GM13977 (cell line): ENCODE data around the gene JKAMP.
A peak's percentile ranks its signal among the peaks of the same experiment; 100 is the strongest.
"Not testable (repeated sequence)": the region's sequence is repeated elsewhere in the genome, so short reads cannot be mapped to it uniquely, and the experiment has no call there.

Experiments
- DNase-seq: peaks from one replicate; pipeline ENCODE4 v3.0.0; 2012; ENCODE audit warnings: low spot score
- in situ Hi-C: fragments of 300-500 bp; cut with MboI; formaldehyde crosslinking; loops from one replicate; pipeline ENCODE4 v1.12.0; 2022; ENCODE audit warnings: low sequenced_read_pairs, low pct_unique_long_range_greater_than_20kb, mixed read lengths, inconsistent platforms; ENCODE audit not compliant: unreplicated experiment
- TF ChIP-seq, protein P1 (sequence below): IDR thresholded peaks from 2 replicates; pipeline ENCODE4 v1.5.1; 2012; ENCODE audit warnings: mild to moderate bottlenecking, control low read depth; ENCODE audit not compliant: insufficient read depth; ENCODE audit errors: extremely low read depth, missing control alignments

The JKAMP gene, protein sequence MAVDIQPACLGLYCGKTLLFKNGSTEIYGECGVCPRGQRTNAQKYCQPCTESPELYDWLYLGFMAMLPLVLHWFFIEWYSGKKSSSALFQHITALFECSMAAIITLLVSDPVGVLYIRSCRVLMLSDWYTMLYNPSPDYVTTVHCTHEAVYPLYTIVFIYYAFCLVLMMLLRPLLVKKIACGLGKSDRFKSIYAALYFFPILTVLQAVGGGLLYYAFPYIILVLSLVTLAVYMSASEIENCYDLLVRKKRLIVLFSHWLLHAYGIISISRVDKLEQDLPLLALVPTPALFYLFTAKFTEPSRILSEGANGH

DNA sequence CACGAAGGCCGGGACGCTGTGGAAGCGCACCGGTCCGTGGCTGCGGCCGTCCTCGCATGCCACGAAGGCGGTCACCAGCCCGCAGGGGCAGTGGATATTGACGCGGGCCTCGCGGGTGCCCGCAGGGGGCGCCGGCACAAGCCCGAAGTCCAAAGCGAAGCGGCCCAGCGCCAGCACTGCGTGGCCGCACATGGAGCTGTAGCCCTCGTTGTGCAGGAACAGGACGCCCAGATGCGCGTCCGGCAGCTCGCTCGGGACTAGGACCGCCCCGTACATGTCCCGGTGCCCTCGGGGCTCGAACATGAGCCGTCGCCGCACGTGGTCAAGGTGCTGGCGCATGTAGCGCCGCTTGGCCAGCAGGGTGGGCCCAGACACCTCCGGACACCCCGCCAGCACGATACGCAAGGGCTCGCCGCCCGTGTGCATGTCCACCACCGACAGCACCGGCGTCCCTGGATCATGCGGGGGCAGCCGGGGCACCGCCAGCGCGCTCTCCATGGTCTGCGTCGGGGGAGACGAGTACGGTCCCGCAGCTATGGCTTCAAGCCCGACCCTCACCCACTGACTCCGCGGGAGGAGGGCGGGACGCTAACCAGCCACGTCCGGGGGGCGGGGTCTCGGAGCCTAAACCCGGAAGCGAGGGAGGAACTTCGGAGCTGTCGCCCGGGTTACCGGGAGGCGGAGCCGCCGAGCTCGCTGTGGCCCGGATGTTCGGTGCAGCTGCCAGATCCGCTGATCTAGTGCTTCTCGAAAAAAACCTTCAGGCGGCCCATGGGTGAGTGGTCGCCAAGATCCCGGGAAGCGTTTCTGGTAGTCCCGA lies at the start of gene JKAMP, which contains the start of gene L3HYPDH:
JKAMP (plus strand) TSS at position 699 of the 820 bp plus-strand sequence; CDS start at position 772, 73 bp downstream.
L3HYPDH (minus strand) TSS at position 590 of the 820 bp plus-strand sequence; CDS start at position 498, 92 bp downstream.
- DNase-seq, result peak; percentile 95
- in situ Hi-C loops, result no loop called here
- TF ChIP-seq, protein P1, sequence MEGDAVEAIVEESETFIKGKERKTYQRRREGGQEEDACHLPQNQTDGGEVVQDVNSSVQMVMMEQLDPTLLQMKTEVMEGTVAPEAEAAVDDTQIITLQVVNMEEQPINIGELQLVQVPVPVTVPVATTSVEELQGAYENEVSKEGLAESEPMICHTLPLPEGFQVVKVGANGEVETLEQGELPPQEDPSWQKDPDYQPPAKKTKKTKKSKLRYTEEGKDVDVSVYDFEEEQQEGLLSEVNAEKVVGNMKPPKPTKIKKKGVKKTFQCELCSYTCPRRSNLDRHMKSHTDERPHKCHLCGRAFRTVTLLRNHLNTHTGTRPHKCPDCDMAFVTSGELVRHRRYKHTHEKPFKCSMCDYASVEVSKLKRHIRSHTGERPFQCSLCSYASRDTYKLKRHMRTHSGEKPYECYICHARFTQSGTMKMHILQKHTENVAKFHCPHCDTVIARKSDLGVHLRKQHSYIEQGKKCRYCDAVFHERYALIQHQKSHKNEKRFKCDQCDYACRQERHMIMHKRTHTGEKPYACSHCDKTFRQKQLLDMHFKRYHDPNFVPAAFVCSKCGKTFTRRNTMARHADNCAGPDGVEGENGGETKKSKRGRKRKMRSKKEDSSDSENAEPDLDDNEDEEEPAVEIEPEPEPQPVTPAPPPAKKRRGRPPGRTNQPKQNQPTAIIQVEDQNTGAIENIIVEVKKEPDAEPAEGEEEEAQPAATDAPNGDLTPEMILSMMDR, result peak; percentile 64

DNA sequence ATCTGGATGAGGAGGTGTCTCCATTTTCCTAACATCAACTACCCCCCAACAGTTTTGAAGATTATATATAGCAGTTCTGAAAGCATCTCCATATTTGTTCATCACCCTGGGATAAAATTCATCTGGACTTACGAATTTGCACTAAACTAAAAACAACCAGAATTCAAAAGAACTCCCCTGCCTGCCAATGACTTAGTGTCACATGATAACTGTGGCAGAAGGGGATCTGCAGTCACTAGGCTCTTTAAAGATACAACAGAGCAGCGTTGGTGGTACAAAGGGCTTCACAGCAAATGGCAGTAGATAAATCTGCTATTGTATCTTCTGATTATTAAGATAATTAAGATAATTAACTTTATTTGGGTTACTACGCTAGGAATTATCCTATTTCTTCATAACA lies 49.2 kb upstream of the JKAMP start:
- TF ChIP-seq, protein P1, result no peak
- DNase-seq, result no peak
- in situ Hi-C loops, result loop anchor here (25.0 kb wide), 1 partner anchor 948 kb away; no protein-coding TSS in a partner anchor

DNA sequence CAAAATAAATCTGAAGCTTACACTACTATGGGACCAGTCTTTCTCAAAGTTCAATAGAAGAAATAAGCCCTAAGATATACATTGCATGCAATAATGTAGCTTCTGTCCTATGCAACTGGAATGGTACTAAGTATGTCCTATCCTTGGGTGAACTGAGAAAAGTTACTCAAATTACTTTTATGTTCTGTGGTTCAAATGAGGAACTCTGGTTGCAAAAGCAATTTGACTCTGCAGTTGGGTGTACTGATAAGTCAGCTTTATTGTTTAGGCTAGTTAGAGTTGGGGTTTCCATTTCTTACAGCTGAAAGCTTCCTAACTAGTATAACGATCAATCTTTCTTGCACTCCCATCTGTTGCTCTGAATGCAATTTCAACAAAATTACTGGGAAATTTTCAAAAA lies 48.3 kb upstream of the JKAMP start:
- DNase-seq, result no peak
- in situ Hi-C loops, result loop anchor here (25.0 kb wide), 1 partner anchor 949 kb away; no protein-coding TSS in a partner anchor
- TF ChIP-seq, protein P1, result no peak

DNA sequence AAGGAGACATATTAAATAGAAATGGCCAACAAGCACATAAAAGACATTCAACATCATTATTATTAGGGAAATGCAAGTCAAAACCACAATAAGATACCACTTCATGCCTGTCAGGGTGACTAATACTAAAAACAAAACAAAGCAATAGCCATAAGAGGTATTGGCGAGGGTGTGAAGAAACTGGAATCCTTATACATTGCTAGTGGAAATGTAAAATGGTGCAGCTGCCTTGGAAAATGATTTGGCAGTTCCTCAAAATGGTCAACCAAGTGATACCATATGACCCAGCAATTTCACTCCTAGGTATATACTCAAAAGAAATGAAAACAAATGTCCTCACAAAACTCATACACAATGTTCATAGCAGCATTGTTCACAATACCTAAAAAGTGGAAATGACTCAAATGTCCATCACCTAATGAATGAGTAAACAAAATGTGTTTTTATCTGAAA lies 46.1 kb upstream of the JKAMP start:
- DNase-seq, result no peak
- in situ Hi-C loops, result loop anchor here (25.0 kb wide), 1 partner anchor 951 kb away; no protein-coding TSS in a partner anchor
- TF ChIP-seq, protein P1, result no peak

DNA sequence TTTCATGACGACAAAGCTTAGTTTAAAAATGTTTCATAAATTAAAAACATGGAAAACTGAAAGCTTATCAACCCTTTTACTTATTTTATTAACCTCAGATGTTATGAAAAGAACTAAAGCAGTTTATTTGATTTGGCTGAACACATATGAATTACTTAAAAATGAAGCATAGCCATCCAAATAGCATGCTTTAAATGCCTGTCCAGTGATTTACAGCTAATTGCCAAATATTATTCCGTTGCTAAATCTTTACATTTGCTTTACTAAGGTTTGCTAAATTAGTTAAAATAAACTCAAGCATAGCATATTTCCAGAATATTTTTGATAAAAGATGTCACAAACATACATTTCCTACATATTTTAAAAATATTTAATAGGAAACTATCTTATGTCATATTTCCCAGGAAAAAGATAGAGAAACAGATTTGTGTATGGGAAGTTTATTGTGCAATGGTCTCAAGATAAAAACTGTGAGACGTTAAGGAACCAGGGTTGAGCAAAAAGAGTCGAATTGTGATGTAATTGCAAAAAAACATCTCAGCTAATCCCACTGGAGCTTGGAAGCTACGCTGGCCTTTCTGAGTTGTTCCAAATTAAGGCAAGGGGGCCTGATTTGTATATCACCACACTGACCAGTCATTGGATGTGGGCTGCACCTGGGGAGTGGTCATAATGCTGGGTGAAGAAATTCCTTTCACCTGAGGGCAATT lies 44.9 kb upstream of the JKAMP start:
- in situ Hi-C loops, result loop anchor here (25.0 kb wide), 1 partner anchor 952 kb away; no protein-coding TSS in a partner anchor
- DNase-seq, result no peak

DNA sequence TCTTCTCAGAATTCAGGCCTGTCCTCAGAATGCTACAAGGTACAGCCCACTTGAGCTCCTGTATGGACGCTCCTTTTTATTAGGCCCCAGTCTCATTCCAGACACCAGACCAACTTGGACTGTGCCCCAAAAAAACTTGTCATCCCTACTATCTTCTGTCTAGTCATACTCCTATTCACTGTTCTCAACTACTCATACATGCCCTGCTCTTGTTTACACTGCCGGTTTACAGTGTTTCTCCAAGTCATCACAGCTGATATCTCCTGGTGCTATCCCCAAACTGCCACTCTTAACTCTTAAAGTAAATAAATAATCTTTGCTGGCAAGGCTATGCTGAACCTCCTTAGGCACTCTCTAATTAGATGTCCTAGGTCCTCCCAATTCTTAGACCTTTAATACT lies 35.6 kb upstream of the JKAMP start:
- not testable (repeated sequence) for DNase-seq
- in situ Hi-C loops, result loop anchor here (25.0 kb wide), 1 partner anchor 961 kb away; no protein-coding TSS in a partner anchor

More for the DNA sequence above, 44.9 kb upstream of the JKAMP start:
- TF ChIP-seq, protein P1, result no peak
